ENCODE data around the gene NR2E1. TPM values are rescaled to one million over a fixed set of nuclear protein-coding genes. Genes with fewer than 3 reads are reported as not detected.

Gene NR2E1
- total RNA-seq, 1 experiment from 2014 or later = not detected

DNA sequence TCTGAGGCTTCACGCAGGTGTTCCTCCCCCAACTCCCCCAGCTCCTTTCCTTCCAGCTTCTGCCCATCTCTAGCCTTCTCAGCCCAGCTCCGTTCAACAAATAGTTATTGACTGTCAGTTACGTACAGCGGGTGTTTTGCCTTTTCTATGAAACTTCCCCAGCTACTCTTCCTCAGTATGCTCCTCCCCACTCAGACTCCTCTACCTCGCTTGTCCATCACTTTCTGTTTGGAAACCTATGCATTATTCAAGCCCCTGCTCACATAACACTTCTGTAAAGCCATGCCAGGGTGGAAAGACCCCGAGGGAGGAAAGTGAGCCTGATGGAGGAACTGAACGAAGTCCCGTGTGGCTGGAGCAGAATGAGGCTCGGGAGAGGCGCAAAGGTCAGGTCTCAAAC, 44.2 kb upstream of the NR2E1 start:
- Mint-ChIP-seq H3K4me1 (ENCODE audit: low read depth, unreplicated experiment) (peaks cover 9% of the 10 kb centered on the region), H3K27ac (ENCODE audit: unreplicated experiment) (no peak overlapping the region), H3K4me3 (ENCODE audit: low read depth, unreplicated experiment) (no peak overlapping the region), H3K27me3 (ENCODE audit: unreplicated experiment) (peaks cover 59% of the 10 kb centered on the region), H3K36me3 (ENCODE audit: insufficient read depth, unreplicated experiment) (peaks cover 8% of the 10 kb centered on the region), H3K9me3 (ENCODE audit: low read depth, unreplicated experiment) (no peaks in the 10 kb centered on the region)
- no peak for DNase-seq
- BruUV-seq (replicated peaks) = no TSS peak
- CTCF ChIA-PET = no interaction called here
- intact Hi-C loops (cut with micrococcal nuclease; ENCODE audit: unreplicated experiment) = no loop called here
- TF ChIP-seq, protein P1, sequence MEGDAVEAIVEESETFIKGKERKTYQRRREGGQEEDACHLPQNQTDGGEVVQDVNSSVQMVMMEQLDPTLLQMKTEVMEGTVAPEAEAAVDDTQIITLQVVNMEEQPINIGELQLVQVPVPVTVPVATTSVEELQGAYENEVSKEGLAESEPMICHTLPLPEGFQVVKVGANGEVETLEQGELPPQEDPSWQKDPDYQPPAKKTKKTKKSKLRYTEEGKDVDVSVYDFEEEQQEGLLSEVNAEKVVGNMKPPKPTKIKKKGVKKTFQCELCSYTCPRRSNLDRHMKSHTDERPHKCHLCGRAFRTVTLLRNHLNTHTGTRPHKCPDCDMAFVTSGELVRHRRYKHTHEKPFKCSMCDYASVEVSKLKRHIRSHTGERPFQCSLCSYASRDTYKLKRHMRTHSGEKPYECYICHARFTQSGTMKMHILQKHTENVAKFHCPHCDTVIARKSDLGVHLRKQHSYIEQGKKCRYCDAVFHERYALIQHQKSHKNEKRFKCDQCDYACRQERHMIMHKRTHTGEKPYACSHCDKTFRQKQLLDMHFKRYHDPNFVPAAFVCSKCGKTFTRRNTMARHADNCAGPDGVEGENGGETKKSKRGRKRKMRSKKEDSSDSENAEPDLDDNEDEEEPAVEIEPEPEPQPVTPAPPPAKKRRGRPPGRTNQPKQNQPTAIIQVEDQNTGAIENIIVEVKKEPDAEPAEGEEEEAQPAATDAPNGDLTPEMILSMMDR (IDR thresholded peaks at IDR 0.05; ENCODE audit: unreplicated experiment) = no peak

DNA sequence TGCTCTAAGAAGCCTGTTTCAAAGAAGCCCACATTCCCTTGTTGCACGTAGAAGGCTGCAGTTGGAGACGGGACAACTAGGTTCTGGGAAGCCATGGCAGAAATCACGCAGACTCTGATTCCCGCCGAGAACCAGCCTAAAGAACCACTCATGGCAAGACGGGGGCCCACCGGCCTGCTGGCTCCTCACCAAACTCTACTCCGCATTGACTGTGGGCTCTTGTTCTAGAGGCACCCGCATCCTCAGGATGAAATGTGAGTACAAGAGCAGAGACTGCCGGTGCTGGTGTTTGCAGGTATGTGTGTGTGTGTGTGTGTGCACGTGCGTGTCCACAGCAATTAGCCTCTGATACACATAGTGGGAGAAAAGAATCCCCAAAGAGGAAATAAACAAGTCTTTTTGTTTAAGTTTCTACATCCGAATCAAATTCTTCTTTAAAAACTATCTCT, 42.3 kb upstream of the NR2E1 start:
- no peak overlapping the region for H3K4me3 Mint-ChIP-seq (ENCODE audit: low read depth, unreplicated experiment)
- H3K27me3 Mint-ChIP-seq (ENCODE audit: unreplicated experiment) = peaks cover 45% of the 10 kb centered on the region

DNA sequence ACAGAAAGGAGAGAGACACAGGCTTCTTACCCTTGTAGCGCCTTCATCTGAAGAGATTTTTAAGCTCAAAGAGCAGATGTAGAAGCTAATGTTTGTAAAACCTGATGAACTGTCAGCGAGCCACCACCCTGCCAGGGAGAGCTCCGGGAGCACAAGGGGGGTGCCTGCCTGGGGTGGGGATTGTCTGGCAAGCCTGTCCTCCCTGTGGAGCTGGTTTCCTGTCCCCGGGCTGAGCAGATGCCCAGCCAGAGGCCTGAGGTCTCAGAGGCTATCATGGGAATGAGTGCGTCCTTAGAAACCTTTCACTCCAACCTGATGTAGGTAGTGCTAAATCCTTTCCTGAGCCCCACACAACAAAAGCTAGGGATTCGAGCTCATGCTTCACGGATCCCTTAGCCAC, 41.9 kb upstream of the NR2E1 start:
- no TSS peak for BruUV-seq (replicated peaks)
- intact Hi-C loops (cut with micrococcal nuclease; ENCODE audit: unreplicated experiment) = no loop called here
- no peaks in the 10 kb centered on the region for H3K36me3 Mint-ChIP-seq (ENCODE audit: insufficient read depth, unreplicated experiment)
- peaks cover 8% of the 10 kb centered on the region for H3K4me1 Mint-ChIP-seq (ENCODE audit: low read depth, unreplicated experiment)
- TF ChIP-seq, protein P1 (IDR thresholded peaks at IDR 0.05; ENCODE audit: unreplicated experiment) = no peak
- DNase-seq = no peak
- no peaks in the 10 kb centered on the region for H3K9me3 Mint-ChIP-seq (ENCODE audit: low read depth, unreplicated experiment)
- CTCF ChIA-PET = interaction anchor here (0.8 to 0.9 kb wide), 2 partner anchors 10 to 369 kb away, joined by 3 to 5 read pairs; no protein-coding TSS in a partner anchor
- H3K27me3 Mint-ChIP-seq (ENCODE audit: unreplicated experiment) = peaks cover 45% of the 10 kb centered on the region
- no peak overlapping the region for H3K4me3 Mint-ChIP-seq (ENCODE audit: low read depth, unreplicated experiment)
- H3K27ac Mint-ChIP-seq (ENCODE audit: unreplicated experiment) = no peak overlapping the region

More for the DNA sequence above, 42.3 kb upstream of the NR2E1 start:
- intact Hi-C loops (cut with micrococcal nuclease; ENCODE audit: unreplicated experiment) = no loop called here
- no peak overlapping the region for H3K27ac Mint-ChIP-seq (ENCODE audit: unreplicated experiment)
- H3K9me3 Mint-ChIP-seq (ENCODE audit: low read depth, unreplicated experiment) = no peaks in the 10 kb centered on the region
- TF ChIP-seq, protein P1 (IDR thresholded peaks at IDR 0.05; ENCODE audit: unreplicated experiment) = no peak
- H3K4me1 Mint-ChIP-seq (ENCODE audit: low read depth, unreplicated experiment) = peaks cover 8% of the 10 kb centered on the region
- BruUV-seq (replicated peaks) = no TSS peak
- no peaks in the 10 kb centered on the region for H3K36me3 Mint-ChIP-seq (ENCODE audit: insufficient read depth, unreplicated experiment)
- DNase-seq = no peak
- CTCF ChIA-PET = interaction anchor here (0.8 kb wide), 1 partner anchor 369 kb away, joined by 5 read pairs; no protein-coding TSS in a partner anchor

DNA sequence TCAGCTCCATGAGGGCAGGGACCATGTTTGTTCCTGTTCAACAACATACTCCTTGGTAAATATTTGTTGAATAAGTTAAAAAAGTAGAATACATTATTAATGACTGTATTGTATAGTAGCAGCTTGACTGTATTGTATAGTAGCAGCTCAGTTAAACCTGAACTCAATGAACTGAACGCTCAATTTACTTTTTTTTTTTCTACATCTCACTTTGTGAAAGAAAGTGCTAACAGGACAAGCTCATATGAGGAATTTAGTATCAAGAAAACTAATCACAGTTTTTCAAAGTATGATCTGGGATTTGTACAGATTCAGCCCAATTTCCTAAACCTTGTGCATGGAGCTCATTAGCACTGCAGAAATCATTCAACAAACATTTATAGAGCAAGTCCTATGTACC, 38.8 kb upstream of the NR2E1 start:
- CTCF ChIA-PET = interaction anchor here (0.7 to 0.8 kb wide), 3 partner anchors 59 to 280 kb away, joined by 3 to 10 read pairs (median 3); no protein-coding TSS in a partner anchor
- no peaks in the 10 kb centered on the region for H3K36me3 Mint-ChIP-seq (ENCODE audit: insufficient read depth, unreplicated experiment)
- H3K27ac Mint-ChIP-seq (ENCODE audit: unreplicated experiment) = no peak overlapping the region
- no peak for DNase-seq
- no TSS peak for BruUV-seq (replicated peaks)
- H3K4me3 Mint-ChIP-seq (ENCODE audit: low read depth, unreplicated experiment) = no peak overlapping the region
- H3K9me3 Mint-ChIP-seq (ENCODE audit: low read depth, unreplicated experiment) = no peaks in the 10 kb centered on the region
- peaks cover 8% of the 10 kb centered on the region for H3K4me1 Mint-ChIP-seq (ENCODE audit: low read depth, unreplicated experiment)
- H3K27me3 Mint-ChIP-seq (ENCODE audit: unreplicated experiment) = peaks cover 50% of the 10 kb centered on the region
- TF ChIP-seq, protein P1 (IDR thresholded peaks at IDR 0.05; ENCODE audit: unreplicated experiment) = no peak
- intact Hi-C loops (cut with micrococcal nuclease; ENCODE audit: unreplicated experiment) = no loop called here

Measured in Calu3 (cell line).